Stimulated activated naive CD8-positive, alpha-beta T cell treated with anti-CD3 and anti-CD28 coated beads, Interleukin-15, Interleukin-2, amounts not matched to agents 100 ng/mL and 50 ng/mL, for 24 hours (primary cell): ENCODE results near the gene EML5.

Experiments used
- H3K27ac Mint-ChIP-seq: one replicate; pipeline ENCODE4 v1.8.0; 2021; ENCODE audit warnings: mild to moderate bottlenecking, mixed read lengths
- H3K27me3 Mint-ChIP-seq: one replicate; pipeline ENCODE4 v1.8.0; 2021; ENCODE audit warnings: mixed read lengths
- H3K36me3 Mint-ChIP-seq: one replicate; pipeline ENCODE4 v1.8.0; 2021; ENCODE audit warnings: low read depth, mixed read lengths
- H3K4me1 Mint-ChIP-seq: one replicate; pipeline ENCODE4 v1.8.0; 2021; ENCODE audit warnings: low read depth, mixed read lengths
- H3K4me3 Mint-ChIP-seq: one replicate; pipeline ENCODE4 v1.8.0; 2021; ENCODE audit warnings: mild to moderate bottlenecking, mixed read lengths
- H3K9me3 Mint-ChIP-seq: one replicate; pipeline ENCODE4 v1.8.0; 2021; ENCODE audit warnings: mixed read lengths

Gene EML5

GRCh38 chr14:88631091-88631490 is 161.7 kb downstream of the EML5 start:
- H3K27me3 Mint-ChIP-seq, result no peaks in the 10 kb centered on the region
- H3K4me1 Mint-ChIP-seq, result no peaks in the 10 kb centered on the region
- H3K9me3 Mint-ChIP-seq, result no peaks in the 10 kb centered on the region
- no peak overlapping the region for H3K4me3 Mint-ChIP-seq
- peaks cover 4% of the 10 kb centered on the region for H3K36me3 Mint-ChIP-seq
- no peak overlapping the region for H3K27ac Mint-ChIP-seq

GRCh38 chr14:88630565-88630964 is 162.2 kb downstream of the EML5 start:
- H3K27ac Mint-ChIP-seq, result no peak overlapping the region
- no peaks in the 10 kb centered on the region for H3K27me3 Mint-ChIP-seq
- no peaks in the 10 kb centered on the region for H3K4me1 Mint-ChIP-seq
- H3K4me3 Mint-ChIP-seq, result no peak overlapping the region
- H3K9me3 Mint-ChIP-seq, result no peaks in the 10 kb centered on the region
- H3K36me3 Mint-ChIP-seq, result peaks cover 4% of the 10 kb centered on the region

GRCh38 chr14:88628462-88628861 is 164.3 kb downstream of the EML5 start:
- Mint-ChIP-seq H3K9me3 (no peaks in the 10 kb centered on the region), H3K27ac (no peak overlapping the region), H3K36me3 (peaks cover 10% of the 10 kb centered on the region), H3K4me1 (no peaks in the 10 kb centered on the region), H3K27me3 (no peaks in the 10 kb centered on the region), H3K4me3 (no peak overlapping the region)

- Mint-ChIP-seq H3K4me3 (no peak overlapping the region), H3K27ac (no peak overlapping the region), H3K36me3 (peaks cover 10% of the 10 kb centered on the region), H3K4me1 (no peaks in the 10 kb centered on the region), H3K9me3 (no peaks in the 10 kb centered on the region), H3K27me3 (no peaks in the 10 kb centered on the region)
Measured at GRCh38 chr14:88628033-88628432, 164.7 kb downstream of the EML5 start.

- H3K4me1 Mint-ChIP-seq, result no peaks in the 10 kb centered on the region
- peaks cover 16% of the 10 kb centered on the region for H3K36me3 Mint-ChIP-seq
- H3K27ac Mint-ChIP-seq, result no peak overlapping the region
- H3K4me3 Mint-ChIP-seq, result no peak overlapping the region
- no peaks in the 10 kb centered on the region for H3K9me3 Mint-ChIP-seq
- H3K27me3 Mint-ChIP-seq, result no peaks in the 10 kb centered on the region
Measured at GRCh38 chr14:88625671-88626070, 167.1 kb downstream of the EML5 start.

- no peaks in the 10 kb centered on the region for H3K9me3 Mint-ChIP-seq
- H3K4me1 Mint-ChIP-seq, result no peaks in the 10 kb centered on the region
- H3K27me3 Mint-ChIP-seq, result no peaks in the 10 kb centered on the region
- no peak overlapping the region for H3K27ac Mint-ChIP-seq
- peaks cover 19% of the 10 kb centered on the region for H3K36me3 Mint-ChIP-seq
- H3K4me3 Mint-ChIP-seq, result no peak overlapping the region
Measured at GRCh38 chr14:88621100-88621499, 171.7 kb downstream of the EML5 start.

GRCh38 chr14:88618476-88618875 is 174.3 kb downstream of the EML5 start:
- Mint-ChIP-seq H3K27ac (no peak overlapping the region), H3K4me3 (no peak overlapping the region), H3K27me3 (no peaks in the 10 kb centered on the region), H3K4me1 (peaks cover 8% of the 10 kb centered on the region), H3K9me3 (no peaks in the 10 kb centered on the region), H3K36me3 (peaks cover 19% of the 10 kb centered on the region)

- Mint-ChIP-seq H3K27me3 (no peaks in the 10 kb centered on the region), H3K4me3 (no peak overlapping the region), H3K27ac (no peak overlapping the region), H3K4me1 (peaks cover 16% of the 10 kb centered on the region), H3K9me3 (no peaks in the 10 kb centered on the region), H3K36me3 (peaks cover 27% of the 10 kb centered on the region)
Measured at GRCh38 chr14:88617479-88617878, 175.3 kb downstream of the EML5 start.

GRCh38 chr14:88616697-88617096 is 176.1 kb downstream of the EML5 start:
- peaks cover 26% of the 10 kb centered on the region for H3K36me3 Mint-ChIP-seq
- H3K9me3 Mint-ChIP-seq, result no peaks in the 10 kb centered on the region
- no peak overlapping the region for H3K27ac Mint-ChIP-seq
- peaks cover 16% of the 10 kb centered on the region for H3K4me1 Mint-ChIP-seq
- no peak overlapping the region for H3K4me3 Mint-ChIP-seq
- H3K27me3 Mint-ChIP-seq, result no peaks in the 10 kb centered on the region

GRCh38 chr14:88614218-88614907 is 178.4 kb downstream of the EML5 start:
- no peaks in the 10 kb centered on the region for H3K9me3 Mint-ChIP-seq
- H3K36me3 Mint-ChIP-seq, result peaks cover 50% of the 10 kb centered on the region
- H3K27ac Mint-ChIP-seq, result no peak overlapping the region
- H3K4me1 Mint-ChIP-seq, result peaks cover 16% of the 10 kb centered on the region
- no peak overlapping the region for H3K4me3 Mint-ChIP-seq
- H3K27me3 Mint-ChIP-seq, result no peaks in the 10 kb centered on the region

GRCh38 chr14:88613552-88614010 is 179.2 kb downstream of the EML5 start:
- Mint-ChIP-seq H3K27me3 (no peaks in the 10 kb centered on the region), H3K36me3 (peaks cover 58% of the 10 kb centered on the region), H3K27ac (peak overlapping the region; percentile 59), H3K9me3 (no peaks in the 10 kb centered on the region), H3K4me3 (no peak overlapping the region), H3K4me1 (peaks cover 16% of the 10 kb centered on the region)

GRCh38 chr14:88612981-88613380 is 179.8 kb downstream of the EML5 start:
- H3K36me3 Mint-ChIP-seq, result peaks cover 63% of the 10 kb centered on the region

GRCh38 chr14:88611878-88612277 is 180.9 kb downstream of the EML5 start:
- Mint-ChIP-seq H3K27ac (no peak overlapping the region), H3K27me3 (no peaks in the 10 kb centered on the region), H3K4me1 (peaks cover 16% of the 10 kb centered on the region), H3K9me3 (no peaks in the 10 kb centered on the region), H3K4me3 (no peak overlapping the region), H3K36me3 (peaks cover 71% of the 10 kb centered on the region)

More at GRCh38 chr14:88612981-88613380, 179.8 kb downstream of the EML5 start:
- Mint-ChIP-seq H3K9me3 (no peaks in the 10 kb centered on the region), H3K4me3 (no peak overlapping the region), H3K27ac (no peak overlapping the region), H3K4me1 (peaks cover 16% of the 10 kb centered on the region), H3K27me3 (no peaks in the 10 kb centered on the region)

GRCh38 chr14:88607829-88608228 is 184.9 kb downstream of the EML5 start:
- Mint-ChIP-seq H3K4me3 (no peak overlapping the region), H3K27ac (no peak overlapping the region), H3K9me3 (no peaks in the 10 kb centered on the region), H3K36me3 (peaks cover 82% of the 10 kb centered on the region), H3K4me1 (peaks cover 3% of the 10 kb centered on the region), H3K27me3 (no peaks in the 10 kb centered on the region)

GRCh38 chr14:88605594-88605993 is 187.2 kb downstream of the EML5 start:
- H3K4me3 Mint-ChIP-seq, result no peak overlapping the region
- peaks cover 84% of the 10 kb centered on the region for H3K36me3 Mint-ChIP-seq
- no peaks in the 10 kb centered on the region for H3K9me3 Mint-ChIP-seq
- no peaks in the 10 kb centered on the region for H3K27me3 Mint-ChIP-seq
- H3K27ac Mint-ChIP-seq, result no peak overlapping the region
- peaks cover 4% of the 10 kb centered on the region for H3K4me1 Mint-ChIP-seq

GRCh38 chr14:88604212-88604611 is 188.5 kb downstream of the EML5 start:
- Mint-ChIP-seq H3K36me3 (peaks cover 80% of the 10 kb centered on the region), H3K27ac (no peak overlapping the region), H3K27me3 (no peaks in the 10 kb centered on the region), H3K9me3 (no peaks in the 10 kb centered on the region), H3K4me3 (no peak overlapping the region), H3K4me1 (peaks cover 18% of the 10 kb centered on the region)
